PFSK-1 (cell line): ENCODE measurements around the gene DEGS1.

ENCODE experiments used
- FOXP2 ChIP-seq: optimal IDR thresholded peaks from 2 replicates; pipeline ENCODE3; 2011; ENCODE audit warnings: borderline replicate concordance, control low read depth, inconsistent platforms; ENCODE audit not compliant: insufficient read depth; ENCODE audit errors: extremely low read length, extremely low read depth
- POLR2AphosphoS5 ChIP-seq: IDR thresholded peaks from 2 replicates; pipeline ENCODE4 v1.6.1; 2012; ENCODE audit warnings: low read depth, mild to moderate bottlenecking, control low read depth, low read length, moderate library complexity
- SIN3A ChIP-seq: IDR thresholded peaks from 2 replicates; pipeline ENCODE4 v1.6.1; 2012; ENCODE audit warnings: mild to moderate bottlenecking, low read length, moderate library complexity, borderline replicate concordance; ENCODE audit not compliant: insufficient read depth
- TAF1 ChIP-seq: IDR thresholded peaks from 2 replicates; pipeline ENCODE4 v1.6.1; 2012; ENCODE audit warnings: low read length, control low read depth, borderline replicate concordance; ENCODE audit not compliant: insufficient read depth
- TF ChIP-seq, protein P1 (sequence below), 2 experiments: IDR thresholded peaks; 2 replicates each; pipeline versions ENCODE4 v1.6.1 to v1.8.0; 2011 to 2012; ENCODE audit warnings: low read depth in 2 of 2, low read length in 2 of 2, control low read depth in 1 of 2, inconsistent platforms in 1 of 2, mild to moderate bottlenecking in 1 of 2, moderate library complexity in 1 of 2; ENCODE audit not compliant: insufficient read depth in 1 of 2

The DEGS1 gene

DNA sequence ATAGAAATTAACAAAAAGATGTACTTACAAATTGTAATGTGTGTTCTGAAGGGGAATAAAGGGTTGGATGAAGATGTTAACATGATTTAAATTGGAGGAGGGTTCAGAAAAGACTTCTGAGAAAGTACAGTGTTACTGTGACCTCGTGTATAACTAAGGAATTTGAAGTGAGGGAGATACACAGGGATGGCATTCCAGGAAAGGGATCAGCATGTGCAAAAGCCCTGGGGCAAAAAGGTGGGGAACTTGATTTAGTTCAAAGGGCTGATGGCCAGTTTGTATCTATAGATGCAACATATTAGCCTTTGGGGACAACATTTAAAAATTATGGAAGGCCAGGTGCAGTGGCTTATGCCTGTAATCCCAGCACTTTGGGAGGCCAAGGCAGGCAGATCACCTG, 33.3 kb upstream of the DEGS1 start:
- TF ChIP-seq, protein P1, sequence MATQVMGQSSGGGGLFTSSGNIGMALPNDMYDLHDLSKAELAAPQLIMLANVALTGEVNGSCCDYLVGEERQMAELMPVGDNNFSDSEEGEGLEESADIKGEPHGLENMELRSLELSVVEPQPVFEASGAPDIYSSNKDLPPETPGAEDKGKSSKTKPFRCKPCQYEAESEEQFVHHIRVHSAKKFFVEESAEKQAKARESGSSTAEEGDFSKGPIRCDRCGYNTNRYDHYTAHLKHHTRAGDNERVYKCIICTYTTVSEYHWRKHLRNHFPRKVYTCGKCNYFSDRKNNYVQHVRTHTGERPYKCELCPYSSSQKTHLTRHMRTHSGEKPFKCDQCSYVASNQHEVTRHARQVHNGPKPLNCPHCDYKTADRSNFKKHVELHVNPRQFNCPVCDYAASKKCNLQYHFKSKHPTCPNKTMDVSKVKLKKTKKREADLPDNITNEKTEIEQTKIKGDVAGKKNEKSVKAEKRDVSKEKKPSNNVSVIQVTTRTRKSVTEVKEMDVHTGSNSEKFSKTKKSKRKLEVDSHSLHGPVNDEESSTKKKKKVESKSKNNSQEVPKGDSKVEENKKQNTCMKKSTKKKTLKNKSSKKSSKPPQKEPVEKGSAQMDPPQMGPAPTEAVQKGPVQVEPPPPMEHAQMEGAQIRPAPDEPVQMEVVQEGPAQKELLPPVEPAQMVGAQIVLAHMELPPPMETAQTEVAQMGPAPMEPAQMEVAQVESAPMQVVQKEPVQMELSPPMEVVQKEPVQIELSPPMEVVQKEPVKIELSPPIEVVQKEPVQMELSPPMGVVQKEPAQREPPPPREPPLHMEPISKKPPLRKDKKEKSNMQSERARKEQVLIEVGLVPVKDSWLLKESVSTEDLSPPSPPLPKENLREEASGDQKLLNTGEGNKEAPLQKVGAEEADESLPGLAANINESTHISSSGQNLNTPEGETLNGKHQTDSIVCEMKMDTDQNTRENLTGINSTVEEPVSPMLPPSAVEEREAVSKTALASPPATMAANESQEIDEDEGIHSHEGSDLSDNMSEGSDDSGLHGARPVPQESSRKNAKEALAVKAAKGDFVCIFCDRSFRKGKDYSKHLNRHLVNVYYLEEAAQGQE (IDR thresholded peaks at IDR 0.05; ENCODE audit: insufficient read depth in 1 of 2, low read depth in 2 of 2, low read length in 2 of 2), result no peak
- no peak for TF ChIP-seq POLR2AphosphoS5
- TF ChIP-seq SIN3A, result no peak
- TF ChIP-seq FOXP2, result no peak
- no peak for TF ChIP-seq TAF1

DNA sequence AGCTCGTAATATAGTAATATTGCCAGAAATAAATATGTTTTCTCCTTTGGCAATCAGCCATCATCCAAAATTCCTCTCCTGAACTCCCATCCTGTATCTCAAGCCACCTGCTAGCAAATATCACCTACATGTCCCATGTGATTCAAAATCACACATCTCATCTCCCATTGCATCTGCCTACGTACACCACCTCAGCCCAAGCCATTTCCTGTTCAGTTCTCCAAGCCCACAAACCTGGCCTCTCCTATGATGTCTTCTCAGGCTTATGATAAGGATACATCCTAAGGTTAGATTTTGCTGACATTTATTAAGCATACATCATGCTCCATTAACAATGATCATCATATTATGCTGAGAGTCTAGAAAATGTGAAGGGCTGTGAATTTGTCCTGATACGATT, 31.9 kb upstream of the DEGS1 start:
- TF ChIP-seq TAF1 (no peak), FOXP2 (no peak), SIN3A (no peak), POLR2AphosphoS5 (no peak)
- TF ChIP-seq, protein P1 (IDR thresholded peaks at IDR 0.05; ENCODE audit: insufficient read depth in 1 of 2, low read depth in 2 of 2, low read length in 2 of 2), result no peak

DNA sequence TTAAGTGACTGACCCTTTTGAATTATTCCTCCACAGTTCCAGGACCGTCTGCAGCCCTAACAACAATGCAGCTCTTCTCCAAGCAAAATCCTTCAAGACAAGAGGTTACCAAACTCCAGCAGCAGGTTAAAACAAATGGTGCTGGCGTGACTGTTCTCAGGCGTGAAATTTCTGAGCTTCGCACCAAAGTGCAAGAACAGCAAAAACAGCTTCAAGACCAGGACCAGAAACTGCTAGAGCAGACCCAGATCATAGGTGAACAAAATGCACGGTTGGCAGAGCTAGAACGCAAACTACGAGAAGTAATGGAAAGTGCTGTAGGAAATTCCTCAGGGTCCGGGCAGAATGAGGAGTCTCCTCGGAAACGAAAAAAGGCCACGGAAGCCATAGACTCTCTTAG, 25.7 kb upstream of the DEGS1 start:
- no peak for TF ChIP-seq TAF1
- no peak for TF ChIP-seq SIN3A
- TF ChIP-seq, protein P1 (IDR thresholded peaks at IDR 0.05; ENCODE audit: insufficient read depth in 1 of 2, low read depth in 2 of 2, low read length in 2 of 2), result no peak
- no peak for TF ChIP-seq POLR2AphosphoS5
- no peak for TF ChIP-seq FOXP2

DNA sequence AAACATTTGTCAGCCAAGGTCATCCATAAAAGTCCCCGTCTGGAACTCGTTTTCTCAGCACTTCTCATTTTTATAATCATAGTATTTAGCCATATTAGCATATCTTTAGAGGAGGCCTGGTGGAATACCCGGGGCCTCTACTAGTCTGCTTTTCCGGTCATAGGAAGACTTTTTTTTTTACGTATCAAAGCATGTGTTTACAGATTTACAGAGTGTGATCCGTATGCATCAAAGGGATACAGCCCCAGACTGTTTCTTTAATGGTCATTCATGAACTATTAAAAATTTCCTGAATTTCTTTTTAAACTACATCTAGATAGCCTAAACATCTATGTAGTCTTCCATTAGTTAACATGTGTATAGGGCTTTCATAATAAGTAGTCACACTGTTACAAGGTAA, 23.5 kb upstream of the DEGS1 start:
- TF ChIP-seq TAF1 (no peak), SIN3A (no peak), FOXP2 (no peak), POLR2AphosphoS5 (no peak)
- TF ChIP-seq, protein P1 (IDR thresholded peaks at IDR 0.05; ENCODE audit: insufficient read depth in 1 of 2, low read depth in 2 of 2, low read length in 2 of 2), result no peak

DNA sequence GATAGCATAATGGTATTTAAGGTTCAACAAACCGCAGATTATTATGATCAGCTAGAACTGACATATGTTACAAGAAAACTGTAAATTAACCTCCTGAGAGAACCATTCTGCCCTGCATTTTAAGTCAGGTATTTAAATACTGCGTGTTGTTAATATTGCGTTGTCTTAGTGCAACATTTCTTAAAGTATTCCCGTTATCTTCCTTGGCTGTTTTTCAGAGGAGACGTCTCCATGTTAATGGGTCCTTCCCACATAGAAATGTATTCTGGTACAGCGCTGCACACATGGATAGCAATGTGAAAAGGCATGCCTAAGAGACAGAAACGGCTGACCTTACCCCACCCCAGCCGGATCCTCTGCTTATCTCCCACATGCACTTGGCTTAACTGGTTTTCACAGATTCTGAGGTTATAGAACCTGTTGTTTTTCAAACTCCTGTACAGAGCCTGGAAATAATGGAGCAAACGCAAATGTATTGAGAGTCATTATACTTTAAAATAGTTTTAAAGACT, 22.8 kb upstream of the DEGS1 start:
- TF ChIP-seq TAF1 (no peak), POLR2AphosphoS5 (no peak), SIN3A (no peak), FOXP2 (no peak)
- TF ChIP-seq, protein P1 (IDR thresholded peaks at IDR 0.05; ENCODE audit: insufficient read depth in 1 of 2, low read depth in 2 of 2, low read length in 2 of 2), result no peak
